WTC11 (cell line): ENCODE data around the gene DAAM2. TPM values are rescaled to one million over a fixed set of nuclear protein-coding genes. Genes with fewer than 3 reads are reported as not detected.

Experiments used
- ATAC-seq: fragments of 200-7000 bp; cut with Tn5 transposase; 2 replicates; pipeline ENCODE4 v1.10.0; 2021; ENCODE audit warnings: mild to moderate bottlenecking, moderate library complexity
- CTCF ChIA-PET: fragments of 300-600 bp; sonication (Branson Sonifier 250); formaldehyde crosslinking; loops from one replicate; lab custom pipeline; 2021; ENCODE audit warnings: antibody characterized with exemption; lab: Charles Lee
- POLR2A ChIA-PET: fragments of 350-600 bp; sonication (Branson Sonifier 250); formaldehyde crosslinking; loops from one replicate; lab custom pipeline; 2021; ENCODE audit warnings: antibody characterized with exemption; lab: Charles Lee
- DNase-seq: peaks from one replicate; pipeline ENCODE4 v3.0.0; 2021; ENCODE audit warnings: low spot score
- H3K27ac Mint-ChIP-seq: 2 replicates; pipeline ENCODE4 v1.8.0; 2021; ENCODE audit warnings: mixed read lengths
- H3K27me3 Mint-ChIP-seq: 2 replicates; pipeline ENCODE4 v1.8.0; 2021; ENCODE audit warnings: low read depth, mild to moderate bottlenecking, moderate library complexity, mixed read lengths
- H3K36me3 Mint-ChIP-seq: 2 replicates; pipeline ENCODE4 v1.8.0; 2021; ENCODE audit warnings: mixed read lengths
- H3K4me1 Mint-ChIP-seq: 2 replicates; pipeline ENCODE4 v1.8.0; 2022; ENCODE audit warnings: mixed read lengths
- H3K4me3 Mint-ChIP-seq: 2 replicates; pipeline ENCODE4 v1.8.0; 2021; ENCODE audit warnings: mild to moderate bottlenecking, moderate library complexity, mixed read lengths
- H3K9me3 Mint-ChIP-seq: 2 replicates; pipeline ENCODE4 v1.8.0; 2021; ENCODE audit warnings: mixed read lengths
- CREM ChIP-seq: sonication (generic); formaldehyde crosslinking; IDR thresholded peaks from 2 replicates; pipeline ENCODE4 v1.8.1; 2022; ENCODE audit warnings: mild to moderate bottlenecking, missing genetic modification reagents, moderate library complexity
- CTCF ChIP-seq: fragments of 200-600 bp; IDR thresholded peaks from 2 replicates; pipeline ENCODE4 v1.8.0; 2022; ENCODE audit warnings: antibody characterized with exemption
- E2F5 ChIP-seq: sonication (generic); formaldehyde crosslinking; IDR thresholded peaks from 2 replicates; pipeline ENCODE4 v1.8.1; 2022; ENCODE audit warnings: mild to moderate bottlenecking, moderate library complexity, missing genetic modification reagents
- EMX1 ChIP-seq: fragments of 250-450 bp; sonication (Bioruptor Pico); IDR thresholded peaks from 2 replicates; pipeline ENCODE4 v1.8.0; 2021; ENCODE audit warnings: mild to moderate bottlenecking
- ESRRA ChIP-seq: sonication (generic); formaldehyde crosslinking; IDR thresholded peaks from 2 replicates; pipeline ENCODE4 v1.8.1; 2022; ENCODE audit warnings: mild to moderate bottlenecking, missing genetic modification reagents, borderline replicate concordance
- FOXP1 ChIP-seq: sonication (generic); formaldehyde crosslinking; IDR thresholded peaks from 2 replicates; pipeline ENCODE4 v1.8.0; 2022; ENCODE audit warnings: missing genetic modification reagents, mild to moderate bottlenecking, moderate library complexity, borderline replicate concordance
- HMGA2 ChIP-seq: fragments of 250-450 bp; sonication (Bioruptor Pico); IDR thresholded peaks from 2 replicates; pipeline ENCODE4 v1.4.0; 2021; ENCODE audit warnings: mild to moderate bottlenecking, moderate library complexity
- KAT7 ChIP-seq: sonication (generic); formaldehyde crosslinking; IDR thresholded peaks from 2 replicates; pipeline ENCODE4 v1.8.1; 2023; ENCODE audit warnings: missing genetic modification reagents, mild to moderate bottlenecking, borderline replicate concordance
- MAX ChIP-seq: sonication (generic); formaldehyde crosslinking; IDR thresholded peaks from 2 replicates; pipeline ENCODE4 v1.8.0; 2022; ENCODE audit warnings: mild to moderate bottlenecking, missing genetic modification reagents
- NFE2L1 ChIP-seq: sonication (generic); formaldehyde crosslinking; IDR thresholded peaks from 2 replicates; pipeline ENCODE4 v1.8.1; 2023; ENCODE audit warnings: missing genetic modification reagents
- NR1H2 ChIP-seq: sonication (generic); formaldehyde crosslinking; IDR thresholded peaks from 2 replicates; pipeline ENCODE4 v1.9.0; 2021; ENCODE audit warnings: mild to moderate bottlenecking, moderate library complexity, missing genetic modification reagents
- NR2C2 ChIP-seq: sonication (generic); formaldehyde crosslinking; IDR thresholded peaks from 2 replicates; pipeline ENCODE4 v1.8.0; 2022; ENCODE audit warnings: mild to moderate bottlenecking, missing genetic modification reagents
- NR3C1 ChIP-seq: sonication (generic); formaldehyde crosslinking; conservative IDR thresholded peaks from 2 replicates; pipeline ENCODE4 v1.8.1; 2023; ENCODE audit warnings: low read depth, mild to moderate bottlenecking, missing genetic modification reagents
- PRRX2 ChIP-seq: fragments of 250-450 bp; sonication (Bioruptor Pico); IDR thresholded peaks from 2 replicates; pipeline ENCODE4 v1.8.0; 2021; ENCODE audit warnings: mild to moderate bottlenecking
- RELA ChIP-seq: sonication (generic); formaldehyde crosslinking; IDR thresholded peaks from 2 replicates; pipeline ENCODE4 v1.8.1; 2022; ENCODE audit warnings: missing genetic modification reagents, mild to moderate bottlenecking, borderline replicate concordance
- SMAD4 ChIP-seq: sonication (generic); formaldehyde crosslinking; IDR thresholded peaks from 2 replicates; pipeline ENCODE4 v1.8.0; 2022; ENCODE audit warnings: mild to moderate bottlenecking, missing genetic modification reagents
- USF2 ChIP-seq: sonication (generic); formaldehyde crosslinking; IDR thresholded peaks from 2 replicates; pipeline ENCODE4 v1.8.1; 2023; ENCODE audit warnings: mild to moderate bottlenecking, missing genetic modification reagents, moderate library complexity
- ZNF219 ChIP-seq: sonication (generic); formaldehyde crosslinking; IDR thresholded peaks from 2 replicates; pipeline ENCODE4 v1.8.0; 2023; ENCODE audit warnings: missing genetic modification reagents, mild to moderate bottlenecking, borderline replicate concordance
- ZNF281 ChIP-seq: sonication (generic); formaldehyde crosslinking; IDR thresholded peaks from 2 replicates; pipeline ENCODE4 v1.8.0; 2023; ENCODE audit warnings: mild to moderate bottlenecking, missing genetic modification reagents
- total RNA-seq: library from RNA; stranded (reverse); gene quantifications from 3 replicates; pipeline ENCODE4 v1.2.3, GENCODE V29; 2021

DAAM2 gene
- total RNA-seq, 1 experiment from 2014 or later = 2.0 TPM

GRCh38 chr6:39926668-39927067 lies 134.5 kb downstream of the DAAM2 start (continued):
- no peak for TF ChIP-seq ZNF281 (CRISPR knock-in tag)
- TF ChIP-seq NFE2L1 (CRISPR knock-in tag) = no peak
- TF ChIP-seq CTCF = no peak
- TF ChIP-seq NR2C2 (CRISPR knock-in tag) = no peak
- TF ChIP-seq USF2 (CRISPR knock-in tag) = no peak

GRCh38 chr6:39927159-39927558 lies 135.0 kb downstream of the DAAM2 start:
- Mint-ChIP-seq H3K27ac (no peak overlapping the region), H3K4me3 (no peak overlapping the region), H3K27me3 (no peaks in the 10 kb centered on the region), H3K36me3 (peaks cover 47% of the 10 kb centered on the region), H3K4me1 (peaks cover 17% of the 10 kb centered on the region), H3K9me3 (peaks cover 8% of the 10 kb centered on the region)
- ATAC-seq (no peak), DNase-seq (no peak)
- CTCF ChIA-PET = no interaction called here
- no peak for TF ChIP-seq ZNF281 (CRISPR knock-in tag)
- TF ChIP-seq ESRRA (CRISPR knock-in tag) = no peak
- no peak for TF ChIP-seq ZNF219
- no peak for TF ChIP-seq KAT7 (CRISPR knock-in tag)
- no peak for TF ChIP-seq RELA (CRISPR knock-in tag)
- TF ChIP-seq NR3C1 = no peak
- no peak for TF ChIP-seq EMX1 (CRISPR knock-in tag)
- no peak for TF ChIP-seq SMAD4
- POLR2A ChIA-PET = no interaction called here

- no peak overlapping the region for H3K4me3 Mint-ChIP-seq
- POLR2A ChIA-PET = no interaction called here
- peaks cover 8% of the 10 kb centered on the region for H3K9me3 Mint-ChIP-seq
- H3K27me3 Mint-ChIP-seq = peaks cover 4% of the 10 kb centered on the region; the same call in 1 of the 2 replicates
- no peak for DNase-seq
- H3K27ac Mint-ChIP-seq = no peak overlapping the region
- no peak for ATAC-seq
- CTCF ChIA-PET = no interaction called here
- H3K4me1 Mint-ChIP-seq = peaks cover 33% of the 10 kb centered on the region
- peaks cover 41% of the 10 kb centered on the region for H3K36me3 Mint-ChIP-seq
- TF ChIP-seq ZNF219 (no peak), HMGA2 (CRISPR knock-in tag) (no peak), RELA (CRISPR knock-in tag) (no peak), PRRX2 (CRISPR knock-in tag) (no peak), CREM (CRISPR knock-in tag) (no peak), NR2C2 (CRISPR knock-in tag) (no peak), FOXP1 (CRISPR knock-in tag) (no peak), NR1H2 (CRISPR knock-in tag) (no peak), MAX (CRISPR knock-in tag) (no peak), E2F5 (no peak)
- TF ChIP-seq, all 79 proteins: peak for 0
These were observed 137.0 kb downstream of the DAAM2 start for GRCh38 chr6:39929039-39929732.
